ENCODE data around the gene PDZK1IP1. TPM values are rescaled to one million over a fixed set of nuclear protein-coding genes. Genes with fewer than 3 reads are reported as not detected.

Gene PDZK1IP1
- total RNA-seq, 1 donor from 2014 or later = 22.6 TPM

DNA sequence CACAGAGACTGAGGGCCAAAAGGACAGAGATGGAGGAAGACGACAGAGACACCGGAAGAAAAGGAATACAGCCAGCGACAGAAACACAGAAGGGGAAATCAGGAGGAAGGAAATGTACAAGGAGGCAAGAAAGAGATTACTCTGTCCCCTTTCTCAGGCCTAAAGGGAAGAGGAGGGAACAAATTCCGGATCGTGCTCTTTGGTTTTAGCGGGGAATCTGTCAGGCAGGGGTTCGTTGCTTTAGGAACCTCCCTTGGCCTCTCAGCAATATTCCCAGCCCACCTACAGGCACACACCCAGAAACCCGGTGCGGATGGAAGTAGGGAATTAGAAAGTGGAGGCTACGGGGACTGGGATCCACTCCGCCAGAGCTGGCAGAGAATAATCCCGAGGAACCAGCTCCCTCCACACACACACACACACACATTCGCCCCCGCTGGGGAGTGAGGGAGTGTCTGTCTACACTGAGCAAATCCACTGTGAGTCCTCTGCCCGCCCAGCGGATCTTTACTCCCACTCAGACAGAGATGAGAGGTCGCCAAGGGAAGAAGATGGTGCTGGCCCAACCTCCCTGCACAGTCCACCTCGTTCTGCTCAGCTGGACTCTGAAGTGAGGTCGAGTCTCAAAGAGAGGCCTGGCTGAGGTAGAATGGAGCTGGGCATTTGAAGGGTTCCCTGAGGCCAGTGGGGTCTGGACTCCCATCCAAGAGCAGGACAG is 36.4 kb upstream of the PDZK1IP1 start:
- DNase-seq (no peak), ATAC-seq (peak; percentile 2 to 11)
- Histone ChIP-seq H3K9me3 (no peaks in the 10 kb centered on the region), H3K4me3 (peak overlapping the region; percentile 43), H3K27ac (peak overlapping the region; percentile 56), H3K4me1 (peaks cover 33% of the 10 kb centered on the region), H3K36me3 (no peaks in the 10 kb centered on the region), H3K27me3 (ENCODE audit: low read depth) (peaks cover 94% of the 10 kb centered on the region)
- TF ChIP-seq, protein P1, sequence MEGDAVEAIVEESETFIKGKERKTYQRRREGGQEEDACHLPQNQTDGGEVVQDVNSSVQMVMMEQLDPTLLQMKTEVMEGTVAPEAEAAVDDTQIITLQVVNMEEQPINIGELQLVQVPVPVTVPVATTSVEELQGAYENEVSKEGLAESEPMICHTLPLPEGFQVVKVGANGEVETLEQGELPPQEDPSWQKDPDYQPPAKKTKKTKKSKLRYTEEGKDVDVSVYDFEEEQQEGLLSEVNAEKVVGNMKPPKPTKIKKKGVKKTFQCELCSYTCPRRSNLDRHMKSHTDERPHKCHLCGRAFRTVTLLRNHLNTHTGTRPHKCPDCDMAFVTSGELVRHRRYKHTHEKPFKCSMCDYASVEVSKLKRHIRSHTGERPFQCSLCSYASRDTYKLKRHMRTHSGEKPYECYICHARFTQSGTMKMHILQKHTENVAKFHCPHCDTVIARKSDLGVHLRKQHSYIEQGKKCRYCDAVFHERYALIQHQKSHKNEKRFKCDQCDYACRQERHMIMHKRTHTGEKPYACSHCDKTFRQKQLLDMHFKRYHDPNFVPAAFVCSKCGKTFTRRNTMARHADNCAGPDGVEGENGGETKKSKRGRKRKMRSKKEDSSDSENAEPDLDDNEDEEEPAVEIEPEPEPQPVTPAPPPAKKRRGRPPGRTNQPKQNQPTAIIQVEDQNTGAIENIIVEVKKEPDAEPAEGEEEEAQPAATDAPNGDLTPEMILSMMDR (IDR thresholded peaks at IDR 0.05) = no peak
- intact Hi-C loops (cut with DNase I) = no loop called here

DNA sequence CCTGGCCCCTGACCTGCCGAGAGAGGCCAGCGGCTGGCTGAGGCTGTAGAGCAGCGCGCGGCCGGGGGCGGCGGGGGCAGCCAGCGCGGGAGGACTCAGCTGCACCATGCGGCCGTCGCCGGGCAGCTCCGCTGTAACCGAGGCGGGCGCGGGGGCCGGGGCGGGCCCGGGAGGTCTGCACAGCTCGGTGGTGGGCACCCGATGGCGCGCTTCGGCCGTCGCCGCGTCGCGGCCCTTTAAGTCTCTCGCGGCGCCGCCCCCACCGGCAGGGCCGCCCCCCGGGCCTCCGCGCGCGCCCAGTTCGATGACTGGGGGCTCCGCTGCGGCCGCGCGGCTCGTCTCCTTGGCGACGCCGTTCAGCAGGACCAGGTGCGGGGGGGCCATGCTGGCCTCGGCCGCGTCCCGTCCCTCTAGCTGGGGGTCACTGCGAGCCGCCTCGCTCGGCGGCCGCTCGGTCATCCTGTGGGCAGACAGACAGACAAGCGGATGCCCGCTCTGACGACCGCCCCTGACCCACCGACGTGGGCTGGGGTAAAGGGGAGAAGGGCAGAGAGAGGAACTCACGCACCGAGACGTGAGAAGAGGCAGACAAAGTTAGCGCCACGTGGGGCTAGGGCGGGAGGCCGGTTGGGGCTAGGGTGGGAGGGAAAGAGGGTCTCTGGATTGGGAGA is 35.7 kb upstream of the PDZK1IP1 start:
- H3K36me3 ChIP-seq = no peaks in the 10 kb centered on the region
- no peaks in the 10 kb centered on the region for H3K9me3 ChIP-seq
- intact Hi-C loops (cut with DNase I) = no loop called here
- peaks cover 87% of the 10 kb centered on the region for H3K27me3 ChIP-seq (ENCODE audit: low read depth)
- ATAC-seq (peak; percentile 36 to 46), DNase-seq (no peak)
- TF ChIP-seq, protein P1 (IDR thresholded peaks at IDR 0.05) = no peak
- H3K4me1 ChIP-seq = peaks cover 32% of the 10 kb centered on the region
- H3K27ac ChIP-seq = peak overlapping the region; percentile 56
- peak overlapping the region; percentile 43 for H3K4me3 ChIP-seq

DNA sequence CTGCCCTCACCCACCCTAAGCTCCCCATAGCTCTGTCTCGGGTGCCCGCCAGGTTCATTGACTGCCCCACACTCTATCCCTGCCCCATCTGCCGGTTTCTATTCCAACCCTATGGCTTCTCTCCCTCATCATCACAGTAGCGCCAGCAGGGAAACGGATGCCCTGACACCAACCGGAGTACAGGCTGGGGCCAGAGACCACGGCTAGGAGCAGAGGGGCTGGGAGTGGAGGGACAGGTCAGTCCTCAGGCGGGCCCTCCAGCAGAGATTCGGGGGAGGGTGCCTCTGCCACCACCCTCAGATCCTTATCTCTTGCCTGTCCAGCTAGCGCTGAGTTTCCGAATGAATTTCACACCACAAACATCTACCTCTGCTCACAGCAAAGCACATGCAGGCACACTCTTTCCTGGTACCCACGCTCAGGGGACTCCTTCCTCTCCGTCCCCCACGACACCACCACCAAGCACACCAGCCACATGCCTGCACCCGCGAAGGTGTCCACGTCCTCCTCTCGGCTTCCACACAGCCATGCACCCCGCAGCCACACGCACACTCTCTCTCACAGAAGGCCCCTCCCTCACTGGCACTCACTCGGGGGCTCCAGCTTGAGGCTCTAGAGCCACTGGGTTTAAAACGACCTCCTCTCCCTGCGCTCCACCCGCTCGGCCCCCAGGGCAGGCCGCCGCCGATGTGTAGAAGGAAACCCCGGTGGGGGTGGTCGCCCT is 35.0 kb upstream of the PDZK1IP1 start:
- Histone ChIP-seq H3K4me3 (peak overlapping the region; percentile 43), H3K9me3 (no peaks in the 10 kb centered on the region), H3K4me1 (peaks cover 32% of the 10 kb centered on the region), H3K36me3 (no peaks in the 10 kb centered on the region), H3K27me3 (ENCODE audit: low read depth) (peaks cover 80% of the 10 kb centered on the region), H3K27ac (peak overlapping the region; percentile 56)
- TF ChIP-seq, protein P1 (IDR thresholded peaks at IDR 0.05) = no peak
- DNase-seq = no peak
- ATAC-seq = peak in 1 of 2 donors; percentile 16
- intact Hi-C loops (cut with DNase I) = no loop called here

DNA sequence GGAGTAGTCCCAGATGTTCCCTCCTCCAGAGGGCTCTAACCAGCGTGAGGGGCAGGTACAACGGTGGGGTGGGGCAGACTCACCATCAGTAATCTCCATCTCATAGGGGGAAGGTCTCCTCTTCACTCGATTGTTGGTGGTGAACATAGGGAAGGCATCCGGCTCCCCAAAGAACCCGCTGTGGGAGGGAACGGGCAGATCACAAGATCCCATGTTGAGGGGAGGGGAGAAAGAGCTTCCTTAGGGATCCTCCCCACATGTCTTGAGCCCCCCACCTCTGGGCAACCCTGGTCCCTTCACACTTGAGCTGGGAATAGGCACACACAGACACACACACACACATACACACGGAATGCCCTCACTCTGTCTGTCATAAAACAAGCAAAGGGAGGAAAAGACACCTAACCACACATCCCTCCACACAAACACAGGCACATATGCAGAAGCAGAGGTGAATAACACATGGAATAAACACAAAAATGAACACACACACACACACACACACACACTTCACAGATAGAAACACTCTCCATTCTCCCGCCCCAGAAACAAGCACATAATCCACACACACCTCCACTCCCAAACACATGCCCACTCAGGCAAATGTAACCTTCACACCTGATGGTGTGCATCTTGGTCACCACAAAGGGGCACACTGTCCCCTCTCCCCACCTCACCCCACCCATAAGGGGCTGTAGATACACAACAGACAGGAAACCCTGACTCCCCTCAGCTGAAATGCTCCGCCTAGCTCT is 34.3 kb upstream of the PDZK1IP1 start:
- H3K4me3 ChIP-seq = no peak overlapping the region
- H3K9me3 ChIP-seq = no peaks in the 10 kb centered on the region
- H3K36me3 ChIP-seq = no peaks in the 10 kb centered on the region
- intact Hi-C loops (cut with DNase I) = no loop called here
- H3K4me1 ChIP-seq = peaks cover 32% of the 10 kb centered on the region
- TF ChIP-seq, protein P1 (IDR thresholded peaks at IDR 0.05) = no peak
- H3K27me3 ChIP-seq (ENCODE audit: low read depth) = peaks cover 77% of the 10 kb centered on the region
- DNase-seq (no peak), ATAC-seq (no peak)
- no peak overlapping the region for H3K27ac ChIP-seq
